ENCODE results near the gene MYMX.
"Not testable (repeated sequence)": the region's sequence is repeated elsewhere in the genome, so short reads cannot be mapped to it uniquely, and the experiment has no call there.

Gene MYMX

GRCh38 chr6:44188819-44189218 is 27.9 kb upstream of the MYMX start:
- DNase-seq: no peak

GRCh38 chr6:44189257-44189656 is 27.5 kb upstream of the MYMX start:
- no peak for DNase-seq

- no peak for DNase-seq
Observed at GRCh38 chr6:44190715-44191114, 26.0 kb upstream of the MYMX start.

- no peak for DNase-seq
Observed at GRCh38 chr6:44192428-44193041, 24.2 kb upstream of the MYMX start.

- DNase-seq: no peak
Observed at GRCh38 chr6:44193307-44193910, 23.3 kb upstream of the MYMX start.

GRCh38 chr6:44194326-44194725 is 22.4 kb upstream of the MYMX start:
- no peak for DNase-seq

GRCh38 chr6:44196351-44196750 is 20.4 kb upstream of the MYMX start:
- not testable (repeated sequence) for DNase-seq

- DNase-seq: no peak
Observed at GRCh38 chr6:44198684-44199083, 18.0 kb upstream of the MYMX start.

- no peak for DNase-seq
Observed at GRCh38 chr6:44199883-44200282, 16.8 kb upstream of the MYMX start.

- no peak for DNase-seq
Observed at GRCh38 chr6:44201200-44201599, 15.5 kb upstream of the MYMX start.

GRCh38 chr6:44201638-44202303 is 15.0 kb upstream of the MYMX start:
- DNase-seq: no peak

- no peak for DNase-seq
Observed at GRCh38 chr6:44202332-44202971, 14.3 kb upstream of the MYMX start.

GRCh38 chr6:44202972-44203750 is 13.6 kb upstream of the MYMX start:
- DNase-seq: no peak

- DNase-seq: no peak
Observed at GRCh38 chr6:44203955-44204354, 12.8 kb upstream of the MYMX start.

- no peak for DNase-seq
Observed at GRCh38 chr6:44207966-44208365, 8.8 kb upstream of the MYMX start.

- no peak for DNase-seq
Observed at GRCh38 chr6:44211284-44211683, 5.4 kb upstream of the MYMX start.

GRCh38 chr6:44214307-44214706 is 2.4 kb upstream of the MYMX start:
- DNase-seq: no peak

- no peak for DNase-seq
Observed at GRCh38 chr6:44217332-44218143, 812 bp downstream of the MYMX start.

- no peak for DNase-seq
Observed at GRCh38 chr6:44219053-44219814, 2.5 kb downstream of the MYMX start.

GRCh38 chr6:44219815-44220784 is 3.4 kb downstream of the MYMX start:
- DNase-seq: no peak
